ENCODE data around the gene GANAB.
"Not testable (repeated sequence)": the region's sequence is repeated elsewhere in the genome, so short reads cannot be mapped to it uniquely, and the experiment has no call there.

GRCh38 chr11:62693624-62694023 is 47.2 kb upstream of the GANAB start:
- TF ChIP-seq CTCF (IDR thresholded peaks at IDR 0.05); POLR2A (IDR thresholded peaks at IDR 0.05; ENCODE audit: low read depth); POLR2AphosphoS5 (IDR thresholded peaks at IDR 0.05): not testable (repeated sequence)
